HUES64 (cell line): ENCODE results near the gene MYADML2.

Experiments
- H3K27ac ChIP-seq: 2 replicates; pipeline ENCODE4 v1.7.0; 2013; ENCODE audit warnings: low read depth, low read length, inconsistent platforms
- H3K27me3 ChIP-seq: 2 replicates; pipeline ENCODE4 v1.6.1; 2013; ENCODE audit warnings: mild to moderate bottlenecking, low read length; ENCODE audit not compliant: insufficient read depth
- H3K36me3 ChIP-seq: 2 replicates; pipeline ENCODE4 v1.6.1; 2013; ENCODE audit warnings: mild to moderate bottlenecking, low read length; ENCODE audit not compliant: insufficient read depth
- H3K4me1 ChIP-seq: 2 replicates; pipeline ENCODE4 v1.6.1; 2013; ENCODE audit warnings: mild to moderate bottlenecking, low read length, moderate library complexity; ENCODE audit not compliant: insufficient read depth
- H3K4me3 ChIP-seq: 2 replicates; pipeline ENCODE4 v1.5.1; 2013; ENCODE audit warnings: mild to moderate bottlenecking, low read length, moderate library complexity
- H3K9ac ChIP-seq: 2 replicates; pipeline ENCODE4 v1.6.1; 2013; ENCODE audit warnings: mild to moderate bottlenecking, low read depth, low read length
- H3K9me3 ChIP-seq: 2 replicates; pipeline ENCODE4 v1.6.1; 2013; ENCODE audit warnings: low read depth, low read length; ENCODE audit not compliant: insufficient read depth
- WGBS: fragments of 150-250, 120-280 bp; methylation state at CpG from one replicate; pipeline ENCODE4 v1.1.7; 2013; ENCODE audit warnings: missing lambda C conversion rate; 5-methylcytosine and 5-hydroxymethylcytosine counted together

MYADML2 gene

DNA sequence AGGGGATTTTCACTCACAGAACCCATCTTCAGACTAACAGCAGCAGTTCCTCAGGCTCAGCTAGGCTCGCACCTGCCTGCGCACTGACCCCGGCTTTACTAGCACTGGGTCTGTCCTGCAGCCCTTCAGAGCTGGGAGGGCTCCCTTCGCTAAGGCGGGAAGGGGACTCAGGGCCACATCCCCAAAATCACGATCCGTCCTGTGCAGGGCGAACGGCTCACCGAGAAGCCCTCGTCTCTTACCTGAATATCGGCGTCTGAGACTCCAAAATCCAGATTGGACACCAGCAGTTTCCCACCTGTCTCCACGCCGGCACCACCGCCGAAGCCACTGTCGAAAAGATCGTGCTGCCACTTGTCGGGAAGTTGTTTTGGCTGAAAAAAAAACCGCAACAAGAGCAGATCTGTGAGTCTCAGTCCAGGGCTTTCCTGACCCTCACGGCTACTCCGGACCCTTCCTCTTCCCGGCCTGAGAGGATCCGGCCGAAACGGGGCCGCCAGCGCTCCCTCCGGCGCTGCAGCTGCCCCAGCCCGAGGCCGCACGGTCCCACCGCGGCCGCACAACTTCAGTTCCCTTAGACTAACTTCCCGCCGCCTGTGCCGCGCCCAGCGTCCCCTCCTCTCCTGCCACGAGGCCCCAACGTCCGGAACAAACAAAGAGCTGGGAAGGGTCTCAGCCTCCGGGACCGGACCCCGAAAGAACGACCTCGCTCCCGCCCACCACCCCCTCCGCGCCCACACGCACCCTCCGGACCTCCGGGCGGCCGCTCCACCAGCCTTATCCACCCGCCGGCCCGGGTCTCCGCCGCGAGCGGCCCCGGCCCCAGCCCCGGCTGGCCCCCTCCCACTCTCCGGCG is 56.4 kb downstream of the MYADML2 start:
- WGBS, result 8% methylated on average over 68 of the region's 69 CpGs
- Histone ChIP-seq H3K9ac (peak overlapping the region; percentile 96), H3K27ac (peak overlapping the region; percentile 76), H3K36me3 (peaks cover 70% of the 10 kb centered on the region), H3K9me3 (no peaks in the 10 kb centered on the region), H3K4me1 (no peaks in the 10 kb centered on the region), H3K4me3 (peak overlapping the region; percentile 98), H3K27me3 (no peaks in the 10 kb centered on the region)
